Stimulated activated CD4-positive, alpha-beta T cell treated with anti-CD3 and anti-CD28 coated beads, Interleukin-12 subunit alpha, Interleukin-12 subunit beta, amount 100 ng/mL, for 48 hours (primary cell): Measurements from ENCODE around the gene HERC4.
"Not testable (repeated sequence)": the region's sequence is repeated elsewhere in the genome, so short reads cannot be mapped to it uniquely, and the experiment has no call there.

Experiments
- DNase-seq, 3 donors: peaks; one replicate each; pipeline ENCODE4 v3.0.0-alpha.2; 2020; ENCODE audit warnings: low read depth in 2 of 3, low spot score in 1 of 3

The HERC4 gene

DNA sequence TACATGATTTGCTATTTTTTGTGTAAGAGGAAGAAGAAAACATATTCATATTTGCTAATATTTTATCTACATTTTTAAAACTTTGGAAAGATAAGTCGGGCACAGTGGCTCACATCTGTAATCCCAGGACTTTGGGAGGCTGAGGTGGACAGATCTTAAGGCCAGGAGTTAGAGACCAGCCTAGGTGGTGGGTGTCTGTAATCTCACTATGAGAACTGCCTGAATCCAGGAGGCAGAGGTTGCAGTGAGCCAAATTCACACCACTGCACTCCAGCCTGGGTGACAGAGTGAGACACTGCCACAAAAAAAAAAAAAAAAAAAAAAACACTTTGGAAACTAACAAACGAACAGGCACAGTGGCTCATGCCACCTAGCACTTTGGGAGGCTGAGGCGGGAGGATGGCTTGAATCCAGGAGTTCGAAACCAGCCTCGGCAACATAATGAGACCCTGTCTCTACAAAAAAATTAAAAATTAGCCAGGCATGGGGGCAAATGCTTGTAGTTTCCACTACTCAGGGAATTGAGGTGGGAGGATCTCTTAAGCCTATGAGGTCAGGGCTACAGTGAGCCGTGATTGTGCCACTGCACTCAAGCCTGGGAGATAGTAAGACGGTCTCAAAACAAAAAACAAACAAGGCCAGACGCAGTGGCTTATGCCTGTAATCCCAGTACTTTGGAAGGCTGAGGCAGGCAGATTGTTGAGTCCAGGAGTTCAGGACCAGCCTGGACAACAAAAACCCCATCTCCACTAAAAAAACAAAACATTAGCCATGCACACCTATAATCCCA, 25.6 kb downstream of the HERC4 start:
- no peak for DNase-seq

GRCh38 chr10:68047554-68048327, 27.3 kb downstream of the HERC4 start:
- DNase-seq = no peak

- no peak for DNase-seq
These were observed 28.0 kb downstream of the HERC4 start for GRCh38 chr10:68047122-68047521.

DNA sequence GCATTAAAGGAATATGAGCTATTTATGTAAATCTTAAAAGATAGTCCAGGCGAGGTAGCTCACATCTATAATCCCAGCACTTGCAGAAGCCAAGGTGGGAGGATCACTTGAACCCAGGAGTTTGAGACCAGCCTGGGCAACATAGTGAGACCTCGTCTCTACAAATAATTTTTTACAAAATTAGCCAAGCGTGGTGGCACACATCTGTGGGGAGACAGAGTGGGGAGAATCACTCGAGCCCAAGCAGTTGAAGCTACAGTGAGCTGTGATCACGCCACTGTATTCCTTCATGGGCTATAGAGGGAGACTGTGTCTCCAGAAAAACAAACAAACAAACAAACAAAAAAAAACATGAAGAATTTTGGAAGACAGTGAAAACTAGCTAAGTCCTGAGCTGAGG, 28.4 kb downstream of the HERC4 start:
- DNase-seq = no peak

DNA sequence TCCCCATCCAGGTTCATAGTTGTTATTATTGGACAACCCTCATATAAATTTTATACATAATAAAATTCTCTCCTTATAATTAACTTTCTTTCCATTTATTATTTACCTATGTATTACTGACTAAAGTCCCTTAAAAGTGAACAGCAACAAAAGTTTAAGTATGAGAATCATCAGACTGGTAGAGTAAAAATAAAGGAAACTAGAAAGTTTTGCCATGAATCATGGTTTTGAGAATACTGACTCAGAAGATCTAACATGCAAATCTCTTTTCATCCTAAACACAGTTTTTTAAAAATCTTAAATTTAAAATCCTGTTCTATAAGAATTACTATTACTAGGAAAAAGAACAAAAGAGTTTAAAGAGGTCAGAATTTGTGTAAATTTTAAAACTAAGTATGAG, 32.1 kb downstream of the HERC4 start:
- DNase-seq = no peak

DNA sequence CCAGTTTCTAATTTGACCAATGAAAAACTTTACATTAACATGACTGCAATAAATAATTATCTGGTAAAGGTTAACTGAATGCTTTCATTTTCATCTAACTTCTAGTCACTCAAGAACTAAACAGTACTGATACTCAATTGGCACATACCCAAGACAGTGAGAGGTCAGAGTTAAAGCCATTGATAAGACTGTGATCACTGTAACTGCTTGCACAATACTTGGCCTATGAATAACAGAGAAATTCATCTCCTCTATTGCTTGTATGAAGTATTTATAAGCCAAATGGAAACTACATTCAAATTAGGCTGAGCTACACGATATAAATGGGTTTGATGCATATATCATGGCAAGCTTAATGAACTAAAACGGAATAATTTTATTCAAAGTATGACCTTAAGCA, 43.0 kb downstream of the HERC4 start:
- DNase-seq = no peak

DNA sequence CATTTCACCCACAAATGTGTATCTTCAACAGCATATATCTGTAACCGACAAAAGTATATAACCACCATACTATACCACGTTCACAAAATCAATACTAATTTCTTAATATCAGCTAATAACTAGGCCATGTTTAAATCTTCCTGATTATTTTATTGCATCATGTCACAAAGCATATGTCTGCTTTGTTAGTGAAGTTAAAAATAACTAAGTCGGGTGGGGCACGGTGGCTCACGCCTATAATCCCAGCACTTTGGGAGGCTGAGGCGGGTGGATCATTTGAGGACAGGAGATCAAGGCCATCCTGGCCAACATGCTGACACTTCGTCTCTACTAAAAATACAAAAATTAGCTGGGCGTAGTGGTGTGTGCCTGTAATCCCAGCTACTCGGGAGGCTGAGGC, 47.7 kb downstream of the HERC4 start:
- DNase-seq = no peak

DNA sequence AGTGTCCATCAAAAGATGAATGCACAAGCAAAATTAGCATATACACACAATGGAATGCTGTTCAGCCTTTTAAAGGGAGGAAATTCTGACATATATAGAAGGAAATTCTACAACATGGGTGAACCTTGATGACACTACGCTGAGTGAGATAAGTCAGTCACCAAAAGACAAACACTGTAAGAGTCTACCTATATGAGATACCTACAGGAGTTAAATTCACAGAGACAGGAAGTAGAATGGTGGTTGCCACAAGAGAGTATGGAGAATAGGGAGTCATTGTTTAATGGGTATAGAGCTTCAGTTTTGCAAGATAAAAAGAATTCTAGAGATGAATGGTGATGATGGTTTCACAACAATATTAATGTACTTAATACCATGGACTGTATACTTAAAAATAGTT, 51.8 kb downstream of the HERC4 start:
- no peak for DNase-seq

DNA sequence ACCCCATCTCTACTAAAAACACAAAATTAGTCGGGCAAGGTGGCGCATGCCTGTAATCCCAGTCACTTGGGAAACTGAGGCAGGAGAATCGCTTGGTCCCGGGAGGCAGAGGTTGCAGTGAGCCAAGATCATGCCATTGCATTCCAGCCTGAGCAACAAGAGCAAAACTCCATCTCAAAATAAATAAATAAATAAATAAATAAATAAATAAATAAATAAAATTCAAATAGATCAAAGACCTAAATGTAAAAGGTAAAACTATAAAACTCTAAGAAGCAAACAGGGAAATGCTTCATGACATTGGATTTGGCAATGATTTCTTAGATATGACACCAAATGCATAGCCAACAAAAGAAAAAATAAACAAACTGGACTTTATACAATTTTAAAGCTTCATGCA, 52.8 kb downstream of the HERC4 start:
- not testable (repeated sequence) for DNase-seq

DNA sequence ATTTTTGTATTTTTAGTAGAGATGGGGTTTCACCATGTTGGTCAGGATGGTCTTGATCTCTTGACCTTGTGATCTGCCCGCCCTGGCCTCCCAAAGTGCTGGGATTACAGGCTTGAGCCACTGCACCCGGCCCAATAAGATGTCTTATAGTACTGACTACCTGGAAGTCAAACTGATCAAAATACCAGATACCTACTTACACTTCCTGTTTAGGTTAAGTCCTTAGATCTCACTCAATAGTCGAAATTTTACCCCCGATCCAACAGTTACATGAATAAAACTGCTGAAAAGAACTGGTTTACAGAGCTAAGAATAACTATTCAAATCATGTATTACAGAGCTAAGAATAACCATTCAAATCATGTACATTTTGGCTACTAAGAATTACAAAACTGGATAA, 58.6 kb downstream of the HERC4 start:
- not testable (repeated sequence) for DNase-seq

- DNase-seq = no peak
These were observed 64.6 kb downstream of the HERC4 start for GRCh38 chr10:68010426-68010940.

DNA sequence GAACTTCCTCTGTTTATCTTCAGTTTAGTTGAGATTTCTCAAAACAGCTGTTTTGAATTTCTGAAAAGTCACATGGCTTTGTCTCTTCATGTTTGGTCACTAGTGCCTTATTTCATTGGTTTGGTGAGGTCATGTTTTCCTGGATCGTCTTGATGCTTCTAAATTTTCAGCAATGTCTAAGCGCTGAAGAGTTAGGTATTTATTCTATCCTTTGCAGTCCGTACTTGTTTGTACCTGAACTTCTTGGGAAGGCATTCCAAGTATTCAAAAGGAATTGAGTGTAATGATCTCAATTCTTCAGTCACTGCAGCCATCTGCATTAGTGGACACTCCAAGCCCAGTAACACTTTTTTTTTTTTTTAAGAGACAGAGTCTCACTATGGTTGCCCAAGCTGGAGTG, 67.7 kb downstream of the HERC4 start:
- DNase-seq = no peak

- no peak for DNase-seq
These were observed 73.5 kb downstream of the HERC4 start for GRCh38 chr10:68001539-68001938.

DNA sequence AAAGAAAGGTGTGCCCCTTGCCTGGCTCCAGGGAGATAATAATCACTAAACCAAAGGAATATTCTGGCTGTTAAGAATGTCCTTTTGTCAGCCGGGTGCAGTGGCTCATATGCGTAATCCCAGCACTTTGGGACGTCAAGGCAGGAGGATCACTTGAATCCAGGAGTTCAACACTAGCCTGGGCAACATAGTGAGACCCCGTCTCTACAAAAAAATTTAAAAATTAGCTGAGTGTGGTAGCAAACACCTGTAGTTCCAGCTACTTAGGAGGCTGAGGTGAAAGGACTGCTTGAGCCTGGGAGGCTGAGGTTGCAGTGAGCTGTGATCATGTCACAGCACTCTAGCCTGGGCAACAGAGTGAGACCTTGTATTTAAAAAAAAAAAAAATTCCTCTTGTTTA, 74.1 kb downstream of the HERC4 start:
- no peak for DNase-seq

DNA sequence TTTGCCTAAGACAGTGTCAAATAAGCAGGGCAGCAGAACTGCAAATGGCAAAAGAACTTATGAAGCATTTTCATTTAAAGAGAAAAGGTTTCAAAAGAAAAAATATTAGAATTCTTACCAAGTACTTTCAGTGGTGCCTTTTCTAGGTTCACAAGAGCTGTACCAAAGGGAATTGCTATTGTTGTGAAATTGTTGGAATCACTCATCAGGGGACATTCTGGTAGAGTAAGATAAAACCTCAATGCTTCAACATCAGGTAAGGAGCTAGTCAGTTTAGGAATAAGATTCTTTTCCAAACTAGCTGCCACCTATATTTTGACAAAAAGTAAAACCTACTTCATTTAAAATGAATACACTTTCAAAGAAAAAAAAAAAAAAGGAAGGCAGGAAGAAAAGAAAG, 85.0 kb downstream of the HERC4 start:
- DNase-seq = no peak

GRCh38 chr10:67988606-67989005, 86.5 kb downstream of the HERC4 start:
- no peak for DNase-seq

GRCh38 chr10:67982603-67983002, 92.5 kb downstream of the HERC4 start:
- DNase-seq = not testable (repeated sequence)

DNA sequence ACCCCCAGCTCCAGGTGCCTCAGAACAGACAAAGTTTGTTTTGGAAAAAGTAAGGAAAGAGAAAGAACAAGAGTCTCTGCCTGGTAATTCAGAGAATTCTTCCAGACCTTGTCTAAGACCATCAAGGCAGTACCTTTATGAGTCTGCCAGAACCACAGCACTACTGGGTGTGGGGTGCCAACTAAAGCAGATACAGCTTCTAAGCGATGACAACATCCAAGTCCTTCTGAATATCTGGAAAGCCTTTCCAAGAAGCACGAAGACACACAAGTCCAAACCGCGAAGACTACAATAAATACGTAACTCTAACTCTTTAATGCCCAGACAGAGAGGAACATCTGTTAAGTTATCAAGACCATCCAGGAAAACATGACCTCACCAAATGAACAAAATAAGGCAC, 96.3 kb downstream of the HERC4 start:
- DNase-seq = no peak

DNA sequence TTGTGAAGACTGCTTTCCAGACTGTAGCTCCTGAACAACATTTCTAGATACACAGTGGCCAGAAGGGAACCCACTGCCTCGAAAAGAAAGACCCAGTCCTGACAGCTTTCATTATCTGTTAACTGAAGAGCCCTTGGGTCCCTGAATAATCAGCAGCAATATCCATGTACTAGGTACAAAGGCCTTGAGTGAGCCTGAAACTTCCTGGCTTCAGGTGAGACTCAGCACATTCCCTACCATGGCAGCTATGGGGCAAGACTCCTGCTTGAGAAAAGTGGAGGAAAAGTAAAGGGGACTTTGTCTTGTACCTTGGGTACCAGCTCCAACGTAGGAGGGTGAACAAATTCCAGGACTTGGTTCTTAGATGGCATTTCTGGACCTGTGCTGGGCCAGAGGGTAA, 97.8 kb downstream of the HERC4 start:
- DNase-seq = no peak

- no peak for DNase-seq
These were observed 98.5 kb downstream of the HERC4 start for GRCh38 chr10:67976292-67977245.

DNA sequence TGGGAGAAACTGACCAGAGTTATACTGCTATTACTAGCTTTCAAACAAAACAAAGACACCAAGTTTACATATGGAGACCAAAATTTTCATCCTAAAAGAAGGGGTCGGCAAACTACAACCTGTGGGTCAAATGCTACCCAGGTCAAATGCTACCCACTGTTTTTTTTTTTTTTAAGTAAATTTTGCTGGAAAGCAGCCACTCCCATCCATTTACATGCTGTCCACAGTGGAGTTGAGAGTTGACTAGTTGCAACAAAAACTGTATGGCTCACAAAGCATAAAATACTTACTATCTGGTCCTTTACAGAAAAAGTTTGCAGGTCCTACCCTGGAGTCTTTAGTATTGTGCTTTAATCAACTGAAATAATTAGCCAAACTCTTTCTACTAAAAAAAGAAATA, 99.2 kb downstream of the HERC4 start:
- DNase-seq = no peak
